HG02642 (cell line): ENCODE data around the gene LSM10.
A peak's percentile ranks its signal among the peaks of the same experiment; 100 is the strongest.

Experiments used
- ATAC-seq: cut with Tn5 transposase; IDR thresholded peaks from one replicate; pipeline ENCODE4 v1.9.1; 2021; ENCODE audit warnings: mild to moderate bottlenecking; ENCODE audit not compliant: unreplicated experiment, poor library complexity

The LSM10 gene

GRCh38 chr1:36411674-36412648, 14.3 kb upstream of the LSM10 start:
- ATAC-seq: no peak

- no peak for ATAC-seq
These were observed 10.8 kb upstream of the LSM10 start for GRCh38 chr1:36408479-36408878.

- ATAC-seq: no peak
These were observed 8.7 kb upstream of the LSM10 start for GRCh38 chr1:36406440-36406839.

- ATAC-seq: no peak
These were observed 4.8 kb upstream of the LSM10 start for GRCh38 chr1:36402504-36402890.

- ATAC-seq: no peak
These were observed 4.1 kb upstream of the LSM10 start for GRCh38 chr1:36401602-36402503.

GRCh38 chr1:36400825-36401601, 3.3 kb upstream of the LSM10 start:
- ATAC-seq: no peak

GRCh38 chr1:36400514-36400824, 2.8 kb upstream of the LSM10 start:
- ATAC-seq: no peak

GRCh38 chr1:36398370-36398977, 766 bp upstream of the LSM10 start:
- ATAC-seq: no peak

GRCh38 chr1:36397083-36397377, 678 bp downstream of the LSM10 start:
- peak; percentile 33 for ATAC-seq

GRCh38 chr1:36396359-36396758, 1.3 kb downstream of the LSM10 start:
- no peak for ATAC-seq

- ATAC-seq: no peak
These were observed 4.0 kb downstream of the LSM10 start for GRCh38 chr1:36393686-36394085.

- no peak for ATAC-seq
These were observed 4.9 kb downstream of the LSM10 start for GRCh38 chr1:36392836-36393235.

GRCh38 chr1:36391271-36391670, 6.4 kb downstream of the LSM10 start:
- no peak for ATAC-seq

GRCh38 chr1:36390411-36390810, 7.3 kb downstream of the LSM10 start:
- ATAC-seq: no peak

- ATAC-seq: no peak
These were observed 7.7 kb downstream of the LSM10 start for GRCh38 chr1:36389999-36390398.

GRCh38 chr1:36389261-36389660, 8.4 kb downstream of the LSM10 start:
- no peak for ATAC-seq

GRCh38 chr1:36387141-36387949, 10.4 kb downstream of the LSM10 start:
- no peak for ATAC-seq

- ATAC-seq: peak; percentile 40
These were observed 11.2 kb downstream of the LSM10 start for GRCh38 chr1:36386265-36387140.
